PC-3 (cell line): Measurements from ENCODE around the gene ATP5ME. TPM values are rescaled to one million over a fixed set of nuclear protein-coding genes. Genes with fewer than 3 reads are reported as not detected.

Experiments
- ATAC-seq: fragments of 200-7000 bp; cut with Tn5 transposase; 2 replicates; pipeline ENCODE4 v1.9.1; 2020; ENCODE audit warnings: mild to moderate bottlenecking, moderate library complexity
- BruUV-seq: library from RNA; stranded (reverse); fragments of 400-500 nt; replicated peaks from 2 replicates; lab custom pipeline; 2021; lab: Mats Ljungman, UMichigan
- CTCF ChIA-PET: fragments of 300-600 bp; sonication (Branson Sonifier 250); formaldehyde crosslinking; loops from one replicate; lab custom pipeline; 2022; ENCODE audit warnings: antibody characterized with exemption; lab: Charles Lee
- POLR2A ChIA-PET: fragments of 300-600 bp; sonication (Branson Sonifier 250); formaldehyde crosslinking; loops from one replicate; lab custom pipeline; 2022; ENCODE audit warnings: antibody characterized with exemption; ENCODE audit not compliant: unreplicated experiment; lab: Charles Lee
- DNase-seq: peaks from one replicate; pipeline ENCODE4 v3.0.0-alpha.2; 2015
- H2AFZ ChIP-seq: fragments of 300-600 bp; sonication (generic); 2 replicates; pipeline ENCODE4 v1.6.0; 2016; ENCODE audit warnings: antibody characterized with exemption, low read length
- H3F3A ChIP-seq: fragments of 300-600 bp; sonication (generic); one replicate; pipeline ENCODE4 v1.6.0; 2017; ENCODE audit warnings: antibody characterized with exemption, low read length, control low read depth, mild to moderate bottlenecking; ENCODE audit not compliant: unreplicated experiment
- H3K27ac ChIP-seq: fragments of 300-600 bp; sonication (generic); 2 replicates; pipeline ENCODE4 v1.5.1; 2016; ENCODE audit warnings: mild to moderate bottlenecking, low read length
- H3K27me3 ChIP-seq: fragments of 300-600 bp; sonication (generic); 2 replicates; pipeline ENCODE4 v1.6.1; 2016; ENCODE audit warnings: low read length, mixed read lengths
- H3K36me3 ChIP-seq: fragments of 300-600 bp; sonication (generic); 2 replicates; pipeline ENCODE4 v1.6.1; 2016; ENCODE audit warnings: low read depth, mixed run types, low read length, mixed read lengths
- H3K4me1 ChIP-seq: fragments of 300-600 bp; sonication (generic); 2 replicates; pipeline ENCODE4 v1.5.1; 2016; ENCODE audit warnings: low read length; ENCODE audit not compliant: insufficient read depth
- H3K4me2 ChIP-seq: fragments of 300-600 bp; sonication (generic); 2 replicates; pipeline ENCODE4 v1.6.0; 2016; ENCODE audit warnings: low read length
- H3K4me3 ChIP-seq: fragments of 300-600 bp; sonication (generic); 2 replicates; pipeline ENCODE4 v1.5.1; 2016; ENCODE audit warnings: mild to moderate bottlenecking, low read length, mixed read lengths
- H3K79me2 ChIP-seq: fragments of 300-600 bp; sonication (generic); 2 replicates; pipeline ENCODE4 v1.6.1; 2017; ENCODE audit warnings: low read length, mixed read lengths
- H3K9ac ChIP-seq: fragments of 300-600 bp; sonication (generic); 2 replicates; pipeline ENCODE4 v1.6.0; 2016; ENCODE audit warnings: mild to moderate bottlenecking, low read length
- H3K9me2 ChIP-seq: fragments of 300-600 bp; sonication (generic); replicated peaks from 2 replicates; pipeline ENCODE4 v1.6.1; 2016; ENCODE audit warnings: mixed run types, low read length, mixed read lengths
- H3K9me3 ChIP-seq: fragments of 300-600 bp; sonication (generic); 2 replicates; pipeline ENCODE4 v1.6.1; 2016; ENCODE audit warnings: low read length, mixed read lengths
- H4K20me1 ChIP-seq: fragments of 300-600 bp; sonication (generic); 2 replicates; pipeline ENCODE4 v1.6.1; 2016; ENCODE audit warnings: low read length, mixed read lengths
- CTCF ChIP-seq: fragments of 300-600 bp; sonication (generic); conservative IDR thresholded peaks from 2 replicates; pipeline ENCODE4 v1.5.1; 2017; ENCODE audit warnings: antibody characterized with exemption, low read depth, mild to moderate bottlenecking, low read length
- EZH2 ChIP-seq: fragments of 300-600 bp; sonication (generic); IDR thresholded peaks from one replicate; pipeline ENCODE4 v1.6.1; 2017; ENCODE audit warnings: antibody characterized with exemption, mild to moderate bottlenecking, low read length; ENCODE audit not compliant: unreplicated experiment
- EZH2phosphoT487 ChIP-seq: fragments of 300-600 bp; sonication (generic); IDR thresholded peaks from 2 replicates; pipeline ENCODE4 v1.6.1; 2018; ENCODE audit warnings: mild to moderate bottlenecking, antibody characterized with exemption, low read length, borderline replicate concordance
- intact Hi-C: fragments of 100-400 bp; cut with micrococcal nuclease; formaldehyde crosslinking; loops from 2 replicates; pipeline ENCODE4 v1.9.0; 2023
- total RNA-seq: library from RNA; depleted of rRNA; stranded (reverse); fragments of >200 nt; gene quantifications from 2 replicates; pipeline ENCODE4 v1.2.3, GENCODE V29; 2014

Gene ATP5ME
- total RNA-seq, 1 experiment from 2014 or later, result 579 TPM

GRCh38 chr4:656436-657337 lies 17.4 kb downstream of the ATP5ME start:
- Histone ChIP-seq H3K36me3 (no peaks in the 10 kb centered on the region), H3K9ac (no peak overlapping the region), H3K27ac (no peak overlapping the region), H3K4me1 (no peaks in the 10 kb centered on the region), H3K4me3 (no peak overlapping the region), H3K79me2 (no peaks in the 10 kb centered on the region), H2AFZ (no peak overlapping the region), H3F3A (no peaks in the 10 kb centered on the region), H3K27me3 (no peaks in the 10 kb centered on the region), H3K9me3 (no peaks in the 10 kb centered on the region), H3K9me2 (no peaks in the 10 kb centered on the region), H4K20me1 (no peaks in the 10 kb centered on the region), H3K4me2 (no peak overlapping the region)
- CTCF ChIA-PET, result no interaction called here
- no peak for TF ChIP-seq EZH2
- TF ChIP-seq CTCF, result no peak
- no peak for TF ChIP-seq EZH2phosphoT487
- DNase-seq, result no peak
- no peak for ATAC-seq
- intact Hi-C loops, result no loop called here
- BruUV-seq, result no TSS peak
- POLR2A ChIA-PET, result no interaction called here

- Histone ChIP-seq H3K4me3 (no peak overlapping the region), H3K4me1 (no peaks in the 10 kb centered on the region), H3K9ac (no peak overlapping the region), H3K27ac (no peak overlapping the region), H2AFZ (no peak overlapping the region), H3K9me3 (no peaks in the 10 kb centered on the region), H3K9me2 (no peaks in the 10 kb centered on the region), H3K79me2 (no peaks in the 10 kb centered on the region), H3F3A (no peaks in the 10 kb centered on the region), H4K20me1 (no peaks in the 10 kb centered on the region), H3K36me3 (no peaks in the 10 kb centered on the region), H3K4me2 (no peak overlapping the region), H3K27me3 (no peaks in the 10 kb centered on the region)
- BruUV-seq, result no TSS peak
- intact Hi-C loops, result no loop called here
- ATAC-seq (no peak), DNase-seq (no peak)
- POLR2A ChIA-PET, result no interaction called here
- TF ChIP-seq EZH2, result no peak
- no peak for TF ChIP-seq CTCF
- no peak for TF ChIP-seq EZH2phosphoT487
- CTCF ChIA-PET, result no interaction called here
These were observed 18.5 kb downstream of the ATP5ME start for GRCh38 chr4:655464-656151.
